Muscle layer of colon (tissue), 2 donors: ENCODE data around the gene MSTN.

ENCODE experiments used
- H3K27ac ChIP-seq: one replicate; pipeline ENCODE4 v1.7.0; 2013; ENCODE audit warnings: low read depth, mild to moderate bottlenecking, low read length, moderate library complexity
- H3K27me3 ChIP-seq, 2 donors: one replicate each; pipeline ENCODE4 v1.7.0; 2013; ENCODE audit warnings: low read length in 2 of 2, mild to moderate bottlenecking in 2 of 2; ENCODE audit not compliant: insufficient read depth in 2 of 2, control insufficient read depth in 1 of 2
- H3K36me3 ChIP-seq: one replicate; pipeline ENCODE4 v1.7.0; 2013; ENCODE audit warnings: mild to moderate bottlenecking, low read length; ENCODE audit not compliant: insufficient read depth
- H3K4me1 ChIP-seq: one replicate; pipeline ENCODE4 v1.7.0; 2013; ENCODE audit warnings: mild to moderate bottlenecking, low read length; ENCODE audit not compliant: insufficient read depth
- H3K4me3 ChIP-seq, 2 donors: one replicate each; pipeline ENCODE4 v1.7.0; 2013; ENCODE audit warnings: low read length in 2 of 2, low read depth in 1 of 2, mild to moderate bottlenecking in 1 of 2, moderate library complexity in 1 of 2
- H3K9ac ChIP-seq: one replicate; pipeline ENCODE4 v1.7.0; 2013; ENCODE audit warnings: low read length
- H3K9me3 ChIP-seq: one replicate; pipeline ENCODE4 v1.7.0; 2013; ENCODE audit warnings: mild to moderate bottlenecking, low read length
- donor health status: abdominal sarcoma.
- donor health status: Adenocarcinoma of cecum.

The MSTN gene

GRCh38 chr2:190062601-190063000 is at the start of gene MSTN:
Gene MSTN (minus strand): TSS chr2:190062729. CDS start chr2:190062596, 133 bp downstream.
- H3K4me3 ChIP-seq: no peak within 1 kb of the TSS
- no peak within 1 kb of the TSS for H3K27ac ChIP-seq
- H3K9ac ChIP-seq: no peak within 1 kb of the TSS
- H3K27me3 ChIP-seq: no peaks in the 10 kb centered on the region
- H3K4me1 ChIP-seq: no peaks in the 10 kb centered on the region
- H3K36me3 ChIP-seq: no peaks in the 10 kb centered on the region
- H3K9me3 ChIP-seq: no peaks in the 10 kb centered on the region

GRCh38 chr2:190111166-190111565 is 48.6 kb upstream of the MSTN start:
- Histone ChIP-seq H3K9ac (no peak overlapping the region), H3K9me3 (no peaks in the 10 kb centered on the region), H3K4me1 (no peaks in the 10 kb centered on the region), H3K27me3 (no peaks in the 10 kb centered on the region), H3K4me3 (no peak overlapping the region), H3K27ac (no peak overlapping the region), H3K36me3 (no peaks in the 10 kb centered on the region)

GRCh38 chr2:190110699-190111098 is 48.2 kb upstream of the MSTN start:
- Histone ChIP-seq H3K36me3 (no peaks in the 10 kb centered on the region), H3K4me1 (no peaks in the 10 kb centered on the region), H3K9ac (no peak overlapping the region), H3K27me3 (no peaks in the 10 kb centered on the region), H3K9me3 (no peaks in the 10 kb centered on the region), H3K27ac (no peak overlapping the region), H3K4me3 (no peak overlapping the region)

GRCh38 chr2:190110131-190110530 is 47.6 kb upstream of the MSTN start:
- no peak overlapping the region for H3K27ac ChIP-seq
- no peaks in the 10 kb centered on the region for H3K36me3 ChIP-seq
- H3K9me3 ChIP-seq: no peaks in the 10 kb centered on the region
- no peaks in the 10 kb centered on the region for H3K4me1 ChIP-seq
- no peak overlapping the region for H3K9ac ChIP-seq
- no peaks in the 10 kb centered on the region for H3K27me3 ChIP-seq
- H3K4me3 ChIP-seq: no peak overlapping the region

GRCh38 chr2:190107409-190107808 is 44.9 kb upstream of the MSTN start:
- no peaks in the 10 kb centered on the region for H3K9me3 ChIP-seq
- no peaks in the 10 kb centered on the region for H3K4me1 ChIP-seq
- H3K27ac ChIP-seq: no peak overlapping the region
- H3K27me3 ChIP-seq: no peaks in the 10 kb centered on the region
- no peak overlapping the region for H3K9ac ChIP-seq
- H3K36me3 ChIP-seq: no peaks in the 10 kb centered on the region
- no peak overlapping the region for H3K4me3 ChIP-seq

GRCh38 chr2:190106783-190107182 is 44.3 kb upstream of the MSTN start:
- Histone ChIP-seq H3K27me3 (no peaks in the 10 kb centered on the region), H3K9ac (no peak overlapping the region), H3K36me3 (no peaks in the 10 kb centered on the region), H3K4me1 (no peaks in the 10 kb centered on the region), H3K4me3 (no peak overlapping the region), H3K27ac (no peak overlapping the region), H3K9me3 (no peaks in the 10 kb centered on the region)

GRCh38 chr2:190105554-190105953 is 43.0 kb upstream of the MSTN start:
- Histone ChIP-seq H3K27me3 (no peaks in the 10 kb centered on the region), H3K4me3 (no peak overlapping the region), H3K9ac (no peak overlapping the region), H3K36me3 (no peaks in the 10 kb centered on the region), H3K4me1 (peaks cover 5% of the 10 kb centered on the region), H3K27ac (no peak overlapping the region), H3K9me3 (no peaks in the 10 kb centered on the region)

GRCh38 chr2:190103144-190103543 is 40.6 kb upstream of the MSTN start:
- H3K4me3 ChIP-seq: no peak overlapping the region
- no peak overlapping the region for H3K27ac ChIP-seq
- no peaks in the 10 kb centered on the region for H3K36me3 ChIP-seq
- no peak overlapping the region for H3K9ac ChIP-seq
- no peaks in the 10 kb centered on the region for H3K9me3 ChIP-seq
- H3K27me3 ChIP-seq: no peaks in the 10 kb centered on the region
- H3K4me1 ChIP-seq: peaks cover 15% of the 10 kb centered on the region

- Histone ChIP-seq H3K36me3 (no peaks in the 10 kb centered on the region), H3K27me3 (no peaks in the 10 kb centered on the region), H3K27ac (no peak overlapping the region), H3K4me1 (peaks cover 15% of the 10 kb centered on the region), H3K4me3 (no peak overlapping the region), H3K9ac (no peak overlapping the region), H3K9me3 (no peaks in the 10 kb centered on the region)
Observed at GRCh38 chr2:190099890-190100697, 37.6 kb upstream of the MSTN start.

GRCh38 chr2:190098851-190099250 is 36.3 kb upstream of the MSTN start:
- Histone ChIP-seq H3K27me3 (no peaks in the 10 kb centered on the region), H3K9me3 (no peaks in the 10 kb centered on the region), H3K27ac (no peak overlapping the region), H3K9ac (no peak overlapping the region), H3K4me3 (no peak overlapping the region), H3K4me1 (peaks cover 15% of the 10 kb centered on the region), H3K36me3 (no peaks in the 10 kb centered on the region)

- no peaks in the 10 kb centered on the region for H3K36me3 ChIP-seq
- peaks cover 15% of the 10 kb centered on the region for H3K4me1 ChIP-seq
- H3K9me3 ChIP-seq: no peaks in the 10 kb centered on the region
- H3K27ac ChIP-seq: no peak overlapping the region
- H3K4me3 ChIP-seq: no peak overlapping the region
- no peak overlapping the region for H3K9ac ChIP-seq
- no peaks in the 10 kb centered on the region for H3K27me3 ChIP-seq
Observed at GRCh38 chr2:190097115-190097514, 34.6 kb upstream of the MSTN start.

GRCh38 chr2:190094316-190094871 is 31.9 kb upstream of the MSTN start:
- Histone ChIP-seq H3K9ac (no peak overlapping the region), H3K36me3 (no peaks in the 10 kb centered on the region), H3K27me3 (no peaks in the 10 kb centered on the region), H3K4me3 (no peak overlapping the region), H3K27ac (no peak overlapping the region), H3K9me3 (no peaks in the 10 kb centered on the region), H3K4me1 (no peaks in the 10 kb centered on the region)
